Natural killer cell (primary cell): ENCODE results near the gene TENM3. TPM values are rescaled to one million over a fixed set of nuclear protein-coding genes. Genes with fewer than 3 reads are reported as not detected.

Source experiments
- ATAC-seq, 3 donors: fragments of 150-1000 bp in 2 of 3; fragments of 200-7000 bp in 1 of 3; cut with Tn5 transposase; 1 replicate in 1 of 3; 2 replicates in 2 of 3; pipeline ENCODE4 v1.10.0; 2021; ENCODE audit warnings: mild to moderate bottlenecking in 2 of 3, moderate library complexity in 2 of 3
- DNase-seq, 2 donors: peaks; one replicate each; pipeline versions ENCODE4 v3.0.0 to v3.0.0-alpha.2; 2013 to 2021; ENCODE audit warnings: mixed read lengths in 1 of 2
- H3K27ac ChIP-seq: one replicate; pipeline ENCODE4 v1.5.1; 2013; ENCODE audit warnings: mild to moderate bottlenecking, low read length
- H3K27me3 ChIP-seq: one replicate; pipeline ENCODE4 v1.6.1; 2013; ENCODE audit warnings: low read length; ENCODE audit not compliant: control insufficient read depth, insufficient read depth
- H3K36me3 ChIP-seq: one replicate; pipeline ENCODE4 v1.6.1; 2013; ENCODE audit warnings: low read length; ENCODE audit not compliant: control insufficient read depth, insufficient read depth
- H3K4me1 ChIP-seq: one replicate; pipeline ENCODE4 v1.6.1; 2013; ENCODE audit warnings: low read length; ENCODE audit not compliant: control insufficient read depth, insufficient read depth
- H3K4me3 ChIP-seq: one replicate; pipeline ENCODE4 v1.5.1; 2013; ENCODE audit warnings: low read length
- H3K9me3 ChIP-seq: one replicate; pipeline ENCODE4 v1.6.1; 2013; ENCODE audit warnings: low read length; ENCODE audit not compliant: control insufficient read depth, insufficient read depth
- H3K27ac Mint-ChIP-seq, 2 donors: one replicate each; pipeline ENCODE4 v1.8.0; 2022; ENCODE audit warnings: mild to moderate bottlenecking in 2 of 2, mixed read lengths in 2 of 2, moderate library complexity in 1 of 2
- H3K27me3 Mint-ChIP-seq, 2 donors: one replicate each; pipeline ENCODE4 v1.8.0; 2022; ENCODE audit warnings: low read depth in 2 of 2, mixed read lengths in 2 of 2
- H3K36me3 Mint-ChIP-seq: one replicate; pipeline ENCODE4 v1.8.0; 2022; ENCODE audit warnings: mixed read lengths
- H3K4me1 Mint-ChIP-seq, 2 donors: one replicate each; pipeline ENCODE4 v1.8.0; 2022; ENCODE audit warnings: mixed read lengths in 2 of 2
- H3K4me3 Mint-ChIP-seq: one replicate; pipeline ENCODE4 v1.8.0; 2022; ENCODE audit warnings: mild to moderate bottlenecking, moderate library complexity, mixed read lengths
- H3K9me3 Mint-ChIP-seq, 2 donors: one replicate each; pipeline ENCODE4 v1.8.0; 2022; ENCODE audit warnings: mixed read lengths in 2 of 2
- WGBS: methylation state at CpG from one replicate; pipeline ENCODE4 v1.1.7; 2013; ENCODE audit warnings: missing lambda C conversion rate; ENCODE audit not compliant: insufficient coverage; 5-methylcytosine and 5-hydroxymethylcytosine counted together
- intact Hi-C: fragments of 100-400 bp; cut with micrococcal nuclease; formaldehyde crosslinking; loops from one replicate; pipeline ENCODE4 v1.14.2; 2022
- total RNA-seq, 4 donors: library from RNA; stranded (reverse); fragments of 120-200 nt in 1 of 4; gene quantifications; one replicate each; pipeline versions ENCODE4 v1.2.3 to v1.2.4, GENCODE V29; 2013 to 2022
- TF ChIP-seq, protein P1 (sequence below): fragments of 200-600 bp; IDR thresholded peaks from one replicate; pipeline ENCODE4 v1.8.0; 2022; ENCODE audit warnings: antibody characterized with exemption

Gene TENM3
- total RNA-seq, 3 donors from 2014 or later (not counting 1 experiment from before 2014, with no cell fraction given): not detected

DNA sequence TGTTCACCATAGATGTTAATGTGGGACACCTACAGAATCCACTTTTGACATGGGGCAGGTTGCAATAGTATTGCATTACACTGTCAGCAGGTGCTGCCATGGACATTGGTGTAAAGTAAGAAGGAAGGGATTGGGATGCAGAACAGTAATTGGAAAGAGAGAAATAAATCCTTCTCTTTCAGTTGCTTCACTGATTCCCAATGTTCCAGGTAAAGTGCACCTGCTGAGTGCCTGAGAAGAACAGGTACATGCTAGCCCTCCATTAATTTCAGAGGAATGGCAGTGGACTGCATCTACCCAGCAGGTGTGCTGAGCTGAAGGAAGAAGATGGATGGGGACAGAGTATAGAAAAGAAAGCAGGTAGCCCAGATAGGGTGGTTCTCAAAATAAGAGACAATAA, 248.5 kb downstream of the TENM3 start:
- TF ChIP-seq, protein P1, sequence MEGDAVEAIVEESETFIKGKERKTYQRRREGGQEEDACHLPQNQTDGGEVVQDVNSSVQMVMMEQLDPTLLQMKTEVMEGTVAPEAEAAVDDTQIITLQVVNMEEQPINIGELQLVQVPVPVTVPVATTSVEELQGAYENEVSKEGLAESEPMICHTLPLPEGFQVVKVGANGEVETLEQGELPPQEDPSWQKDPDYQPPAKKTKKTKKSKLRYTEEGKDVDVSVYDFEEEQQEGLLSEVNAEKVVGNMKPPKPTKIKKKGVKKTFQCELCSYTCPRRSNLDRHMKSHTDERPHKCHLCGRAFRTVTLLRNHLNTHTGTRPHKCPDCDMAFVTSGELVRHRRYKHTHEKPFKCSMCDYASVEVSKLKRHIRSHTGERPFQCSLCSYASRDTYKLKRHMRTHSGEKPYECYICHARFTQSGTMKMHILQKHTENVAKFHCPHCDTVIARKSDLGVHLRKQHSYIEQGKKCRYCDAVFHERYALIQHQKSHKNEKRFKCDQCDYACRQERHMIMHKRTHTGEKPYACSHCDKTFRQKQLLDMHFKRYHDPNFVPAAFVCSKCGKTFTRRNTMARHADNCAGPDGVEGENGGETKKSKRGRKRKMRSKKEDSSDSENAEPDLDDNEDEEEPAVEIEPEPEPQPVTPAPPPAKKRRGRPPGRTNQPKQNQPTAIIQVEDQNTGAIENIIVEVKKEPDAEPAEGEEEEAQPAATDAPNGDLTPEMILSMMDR: no peak
- Histone ChIP-seq H3K27ac (no peak overlapping the region), H3K9me3 (no peaks in the 10 kb centered on the region), H3K4me1 (no peaks in the 10 kb centered on the region), H3K4me3 (no peak overlapping the region), H3K27me3 (no peaks in the 10 kb centered on the region), H3K36me3 (no peaks in the 10 kb centered on the region)
- H3K4me3 Mint-ChIP-seq: no peak overlapping the region
- no peaks in the 10 kb centered on the region for H3K36me3 Mint-ChIP-seq
- DNase-seq: no peak
- H3K27me3 Mint-ChIP-seq: peaks cover 5 to 7% of the 10 kb centered on the region in 2 donors
- ATAC-seq: no peak
- intact Hi-C loops: no loop called here
- no peaks in the 10 kb centered on the region for H3K9me3 Mint-ChIP-seq
- no peak overlapping the region for H3K27ac Mint-ChIP-seq
- H3K4me1 Mint-ChIP-seq: no peaks in the 10 kb centered on the region

GRCh38 chr4:182492423-182492822, 249.2 kb downstream of the TENM3 start:
- Mint-ChIP-seq H3K27me3 (peaks cover 5 to 7% of the 10 kb centered on the region in 2 donors), H3K4me1 (no peaks in the 10 kb centered on the region), H3K4me3 (no peak overlapping the region), H3K27ac (no peak overlapping the region), H3K9me3 (no peaks in the 10 kb centered on the region), H3K36me3 (no peaks in the 10 kb centered on the region)
- H3K27me3 ChIP-seq: no peaks in the 10 kb centered on the region
- intact Hi-C loops: no loop called here
- DNase-seq (no peak), ATAC-seq (no peak)
- H3K27ac ChIP-seq: no peak overlapping the region
- TF ChIP-seq, protein P1: no peak
- no peaks in the 10 kb centered on the region for H3K4me1 ChIP-seq
- WGBS: 6% methylated on average over 2 of the region's 3 CpGs
- no peaks in the 10 kb centered on the region for H3K36me3 ChIP-seq
- H3K4me3 ChIP-seq: no peak overlapping the region
- H3K9me3 ChIP-seq: no peaks in the 10 kb centered on the region

- Histone ChIP-seq H3K36me3 (no peaks in the 10 kb centered on the region), H3K4me1 (no peaks in the 10 kb centered on the region), H3K27ac (no peak overlapping the region), H3K27me3 (no peaks in the 10 kb centered on the region), H3K9me3 (no peaks in the 10 kb centered on the region), H3K4me3 (no peak overlapping the region)
- DNase-seq: no peak
- Mint-ChIP-seq H3K36me3 (no peaks in the 10 kb centered on the region), H3K9me3 (no peaks in the 10 kb centered on the region), H3K4me3 (no peak overlapping the region), H3K27ac (no peak overlapping the region), H3K27me3 (peaks cover 5 to 7% of the 10 kb centered on the region in 2 donors), H3K4me1 (no peaks in the 10 kb centered on the region)
- TF ChIP-seq, protein P1: no peak
- intact Hi-C loops: no loop called here
- 75% methylated on average over 1 of the region's 3 CpGs for WGBS
- ATAC-seq: no peak
These were observed 250.2 kb downstream of the TENM3 start for GRCh38 chr4:182493377-182493776.

DNA sequence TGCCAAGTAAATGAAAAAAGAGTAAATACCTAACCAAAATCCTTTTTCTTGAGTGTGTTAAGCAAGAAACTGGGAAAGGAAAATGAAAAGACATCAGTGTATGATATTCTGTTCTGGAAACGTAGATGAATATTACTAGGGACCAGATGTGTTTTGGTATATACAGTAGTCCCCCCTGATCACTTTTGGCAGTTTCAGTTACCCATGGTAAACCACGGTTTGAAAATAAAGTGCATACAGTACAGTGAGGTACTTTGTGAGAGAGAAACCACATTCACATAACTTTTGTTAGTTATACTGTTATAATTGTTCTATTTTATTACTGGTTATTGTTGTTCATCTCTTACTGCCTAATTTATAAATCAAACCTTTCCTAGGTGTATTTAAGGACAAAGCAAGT, 250.9 kb downstream of the TENM3 start:
- Mint-ChIP-seq H3K4me1 (no peaks in the 10 kb centered on the region), H3K9me3 (no peaks in the 10 kb centered on the region), H3K27ac (no peak overlapping the region), H3K36me3 (no peaks in the 10 kb centered on the region), H3K4me3 (no peak overlapping the region), H3K27me3 (peaks cover 5 to 7% of the 10 kb centered on the region in 2 donors)
- DNase-seq (no peak), ATAC-seq (no peak)
- Histone ChIP-seq H3K9me3 (no peaks in the 10 kb centered on the region), H3K27me3 (no peaks in the 10 kb centered on the region), H3K36me3 (no peaks in the 10 kb centered on the region), H3K4me1 (no peaks in the 10 kb centered on the region), H3K27ac (no peak overlapping the region), H3K4me3 (no peak overlapping the region)
- 36% methylated on average over 1 of the region's 2 CpGs for WGBS
- TF ChIP-seq, protein P1: no peak
- intact Hi-C loops: no loop called here
